ENCODE results near the gene WNT9B. TPM values are rescaled to one million over a fixed set of nuclear protein-coding genes. Genes with fewer than 3 reads are reported as not detected.
"Not testable (repeated sequence)": the region's sequence is repeated elsewhere in the genome, so short reads cannot be mapped to it uniquely, and the experiment has no call there.

WNT9B gene
- total RNA-seq, 1 experiment from 2014 or later = not detected

DNA sequence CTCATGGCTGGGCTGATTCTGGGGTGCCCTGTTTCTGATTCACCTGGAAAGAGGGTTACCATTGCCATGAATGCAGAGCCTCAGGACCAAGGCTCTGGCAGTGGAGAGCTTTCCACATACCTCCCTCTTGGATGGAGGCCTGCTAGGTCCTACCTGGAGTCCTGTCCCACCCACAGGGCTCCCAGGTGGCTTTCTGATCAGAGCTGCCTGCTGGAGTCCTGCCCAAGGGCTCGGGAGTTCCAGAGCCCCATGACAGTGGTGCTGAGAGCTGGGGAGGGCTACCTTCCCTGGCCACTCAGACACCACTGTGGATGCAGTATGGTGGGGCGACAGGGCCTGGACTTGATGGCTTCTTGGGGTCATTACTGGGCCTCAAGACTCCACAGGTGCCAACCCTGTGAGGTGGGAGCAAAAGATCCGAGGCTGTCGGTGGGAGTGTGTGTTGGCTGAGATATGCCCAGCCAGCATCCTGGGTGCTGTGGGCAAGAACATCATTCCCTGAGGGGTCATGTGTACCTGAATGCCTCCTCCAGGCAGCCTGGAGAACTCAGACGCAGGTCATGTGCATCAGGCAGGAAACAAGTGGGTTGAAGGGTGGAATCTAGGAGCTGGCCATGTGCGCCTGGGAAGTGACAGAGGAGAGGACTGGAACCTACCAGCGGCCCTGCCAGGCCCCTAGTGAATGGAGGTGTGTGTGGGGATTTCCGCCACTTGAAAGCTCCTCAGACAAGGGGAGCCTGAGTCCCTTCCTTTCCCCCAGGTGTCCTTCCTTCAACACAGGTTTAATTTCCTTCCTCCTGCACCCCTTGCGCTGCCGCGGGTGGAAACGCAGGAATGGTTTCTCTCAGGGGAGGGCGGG is 30.6 kb upstream of the WNT9B start:
- in situ Hi-C loops (cut with HindIII; ENCODE audit: low sequenced_read_pairs) = no loop called here
- no peak for DNase-seq (ENCODE audit: low spot score)

DNA sequence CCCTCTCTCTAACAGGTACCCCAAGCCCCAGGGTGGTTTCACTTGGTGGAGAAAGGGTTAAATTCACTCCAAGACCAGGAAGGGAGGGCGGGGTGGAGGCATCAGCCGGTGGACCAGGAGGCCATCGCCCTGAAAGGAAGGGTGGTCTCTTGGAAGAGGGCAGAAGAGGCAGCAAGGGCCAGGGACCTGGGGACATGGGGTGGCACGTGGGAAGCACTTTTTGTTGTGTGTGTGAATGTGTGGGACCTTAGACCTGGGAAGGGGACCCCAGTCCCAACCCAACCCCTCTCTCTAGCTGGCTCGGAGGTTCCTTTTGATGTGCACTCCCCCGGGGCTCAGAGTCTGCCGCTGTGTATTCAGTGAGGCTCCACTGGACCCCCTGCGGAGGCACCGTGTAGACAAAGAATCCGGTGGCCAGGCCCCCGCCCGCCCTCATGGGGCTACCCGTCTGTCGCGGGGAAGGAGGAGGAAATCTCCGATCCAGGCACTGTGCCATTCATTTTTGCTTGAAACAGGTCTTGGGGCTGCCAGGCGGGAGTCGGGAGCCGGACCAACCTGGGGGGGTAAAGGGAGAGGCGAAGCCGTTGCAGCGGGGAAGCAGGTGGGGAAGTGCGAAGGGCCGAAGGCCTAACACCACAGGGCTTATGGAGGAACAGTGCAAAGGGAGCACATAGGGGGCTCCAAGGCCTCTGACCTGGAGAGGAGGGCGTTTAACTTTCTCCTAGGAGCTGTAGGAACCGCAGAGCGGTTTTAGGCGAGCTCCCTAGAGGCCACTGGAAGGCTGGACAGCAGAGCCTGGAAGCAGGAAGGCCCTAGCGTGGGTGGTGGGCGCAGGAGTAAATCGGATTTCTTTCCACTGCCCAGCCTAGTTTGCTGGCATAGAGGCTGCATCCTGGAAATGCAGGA is 29.6 kb upstream of the WNT9B start:
- DNase-seq (ENCODE audit: low spot score) = no peak
- in situ Hi-C loops (cut with HindIII; ENCODE audit: low sequenced_read_pairs) = no loop called here

DNA sequence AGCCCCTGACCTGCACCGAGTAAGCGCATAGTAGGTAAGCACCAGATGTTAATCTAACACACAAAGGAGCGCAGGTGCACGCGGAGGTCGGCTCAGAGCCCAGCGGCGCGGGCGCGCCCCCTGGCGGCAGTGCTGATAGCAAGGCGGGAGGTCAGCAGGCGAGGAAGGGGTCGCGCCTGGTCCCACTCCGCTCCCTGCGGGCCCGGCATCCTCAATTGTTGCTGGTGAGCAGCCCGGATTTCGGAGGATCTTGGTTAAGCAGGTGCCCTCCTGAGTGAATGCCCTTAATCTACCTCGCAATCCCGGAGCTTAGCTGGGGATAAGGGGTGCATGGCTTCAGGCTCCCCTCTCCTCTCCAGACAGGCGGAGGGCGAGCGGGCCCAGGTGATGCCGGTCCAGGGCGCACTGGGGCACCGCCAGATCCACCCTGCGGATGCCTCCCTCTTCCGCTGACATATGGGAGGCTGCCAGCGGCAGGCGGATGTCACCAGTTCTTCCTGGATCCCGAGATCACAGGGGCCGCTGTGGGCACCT is 28.9 kb upstream of the WNT9B start:
- in situ Hi-C loops (cut with HindIII; ENCODE audit: low sequenced_read_pairs) = no loop called here
- no peak for DNase-seq (ENCODE audit: low spot score)

DNA sequence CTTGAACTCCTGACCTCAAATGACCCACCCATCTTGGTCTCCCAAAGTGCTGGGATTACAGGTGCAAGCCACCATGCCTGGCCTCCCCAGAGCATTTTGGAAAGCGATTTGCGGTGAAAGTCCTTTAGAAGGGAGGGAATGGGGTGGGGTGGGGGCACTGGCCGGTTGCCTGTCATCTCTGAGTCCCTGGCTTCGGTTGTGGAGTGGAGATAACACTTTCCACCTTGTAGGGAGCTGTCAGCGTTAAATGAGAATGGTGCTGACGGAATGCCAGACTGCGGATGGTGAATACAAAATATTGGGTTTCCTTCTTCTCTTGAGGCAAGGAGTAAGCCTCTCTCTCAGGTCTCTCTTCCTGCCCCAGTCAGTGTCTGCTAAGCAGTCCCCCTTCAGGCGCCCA is 27.7 kb upstream of the WNT9B start:
- in situ Hi-C loops (cut with HindIII; ENCODE audit: low sequenced_read_pairs) = no loop called here
- no peak for DNase-seq (ENCODE audit: low spot score)

DNA sequence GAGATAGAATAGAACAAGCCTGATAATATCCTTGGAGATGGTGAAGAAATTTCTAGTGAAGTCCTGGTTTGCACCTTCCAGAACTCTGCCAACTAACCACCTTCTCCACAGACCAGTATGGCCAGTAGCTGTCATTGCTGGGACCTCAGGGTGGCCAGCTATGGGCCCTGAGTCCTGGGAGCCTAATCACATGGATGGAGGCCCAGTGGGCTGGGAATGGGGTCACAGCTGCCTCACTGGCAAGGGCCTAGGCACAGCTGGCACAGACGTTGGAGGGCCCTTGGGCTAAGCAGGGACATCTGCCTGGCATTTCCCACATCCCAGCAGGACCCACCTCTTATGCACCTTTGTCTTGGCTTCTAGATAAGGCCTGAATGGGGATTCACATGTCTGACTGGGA is 25.3 kb upstream of the WNT9B start:
- in situ Hi-C loops (cut with HindIII; ENCODE audit: low sequenced_read_pairs) = no loop called here

DNA sequence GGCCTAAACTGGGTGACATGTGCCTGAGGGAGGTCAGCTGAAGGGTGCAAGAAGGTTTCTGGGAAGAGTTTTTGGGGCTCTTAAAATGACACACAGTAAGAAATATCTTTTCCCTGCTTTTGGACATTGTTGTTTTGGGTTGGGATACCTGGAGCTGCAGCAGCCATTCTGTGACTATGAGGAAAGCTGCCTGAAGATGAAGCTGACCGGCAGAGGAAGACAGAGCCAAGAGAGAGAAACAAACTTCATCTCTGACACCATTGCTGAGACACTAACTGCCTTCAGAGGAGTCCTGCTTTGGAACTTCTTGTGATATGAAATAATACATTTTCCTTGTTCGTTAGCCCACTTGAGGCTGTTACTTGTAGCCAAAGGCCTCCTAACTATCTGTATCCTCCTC is 24.1 kb upstream of the WNT9B start:
- DNase-seq (ENCODE audit: low spot score) = no peak
- in situ Hi-C loops (cut with HindIII; ENCODE audit: low sequenced_read_pairs) = no loop called here

More for the DNA sequence above, 25.3 kb upstream of the WNT9B start:
- no peak for DNase-seq (ENCODE audit: low spot score)

DNA sequence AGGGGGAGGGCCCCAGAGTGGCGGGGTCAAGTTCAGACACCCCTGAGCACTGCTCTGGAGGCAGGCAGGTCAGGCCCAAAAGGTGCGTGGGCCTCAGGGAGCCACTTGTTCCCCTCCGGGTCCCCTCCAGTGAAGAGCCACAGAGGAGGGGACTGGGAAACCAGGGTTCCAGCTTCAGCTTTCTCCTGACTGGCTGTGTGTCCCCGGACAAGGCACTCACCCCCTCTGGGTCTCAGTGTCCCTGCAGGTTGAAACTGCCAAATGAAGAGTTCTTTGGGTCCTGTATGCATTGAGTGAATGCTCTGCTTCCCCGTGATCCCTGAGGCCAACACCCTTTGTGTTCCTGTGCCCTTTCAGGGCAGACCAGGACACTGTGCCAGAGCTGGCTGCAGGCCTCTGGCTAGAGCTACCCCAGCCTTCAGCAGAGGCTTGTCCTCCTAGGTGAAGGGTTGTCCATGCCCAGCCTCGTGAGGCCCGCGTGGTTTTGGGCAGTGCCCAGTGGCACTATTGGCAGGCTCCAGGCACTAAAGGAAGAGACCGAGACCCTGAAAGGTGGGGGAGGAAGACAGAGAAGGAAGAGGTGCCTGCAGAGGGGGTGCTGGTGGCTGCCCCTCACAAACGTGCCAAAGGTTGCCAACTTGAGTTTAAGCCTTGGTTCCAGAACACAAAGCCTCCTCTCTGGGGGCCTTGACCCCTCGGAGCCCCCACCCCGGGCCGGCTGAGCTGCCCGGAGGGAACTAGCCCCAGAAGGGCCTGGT is 19.6 kb upstream of the WNT9B start:
- no peak for DNase-seq (ENCODE audit: low spot score)
- in situ Hi-C loops (cut with HindIII; ENCODE audit: low sequenced_read_pairs) = no loop called here

DNA sequence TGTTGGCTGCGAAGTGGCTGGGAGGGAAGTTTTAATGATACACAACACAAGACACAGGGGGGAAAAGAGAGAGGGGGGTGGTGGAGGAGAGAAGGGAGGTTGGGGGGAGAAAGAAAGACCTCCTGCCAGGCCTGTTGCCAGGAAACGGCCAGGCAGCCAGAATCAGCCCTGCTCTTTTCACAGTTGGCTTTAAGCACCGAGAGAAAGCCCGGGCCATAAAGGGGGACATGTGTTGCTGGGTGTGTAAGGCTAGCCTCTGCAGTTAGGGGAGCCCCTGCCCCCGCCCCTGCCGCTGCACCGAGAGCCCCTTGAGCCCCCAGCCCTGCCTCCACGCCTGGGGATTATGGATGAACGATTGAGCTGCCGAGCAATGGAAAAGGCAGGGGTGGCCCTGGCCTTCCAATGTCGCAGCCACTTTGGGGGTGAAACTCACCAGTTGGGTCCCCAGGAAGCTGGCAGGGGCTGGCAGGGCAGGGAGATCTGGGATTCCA is 19.0 kb upstream of the WNT9B start:
- peak; percentile 12 for DNase-seq (ENCODE audit: low spot score)
- in situ Hi-C loops (cut with HindIII; ENCODE audit: low sequenced_read_pairs) = no loop called here

DNA sequence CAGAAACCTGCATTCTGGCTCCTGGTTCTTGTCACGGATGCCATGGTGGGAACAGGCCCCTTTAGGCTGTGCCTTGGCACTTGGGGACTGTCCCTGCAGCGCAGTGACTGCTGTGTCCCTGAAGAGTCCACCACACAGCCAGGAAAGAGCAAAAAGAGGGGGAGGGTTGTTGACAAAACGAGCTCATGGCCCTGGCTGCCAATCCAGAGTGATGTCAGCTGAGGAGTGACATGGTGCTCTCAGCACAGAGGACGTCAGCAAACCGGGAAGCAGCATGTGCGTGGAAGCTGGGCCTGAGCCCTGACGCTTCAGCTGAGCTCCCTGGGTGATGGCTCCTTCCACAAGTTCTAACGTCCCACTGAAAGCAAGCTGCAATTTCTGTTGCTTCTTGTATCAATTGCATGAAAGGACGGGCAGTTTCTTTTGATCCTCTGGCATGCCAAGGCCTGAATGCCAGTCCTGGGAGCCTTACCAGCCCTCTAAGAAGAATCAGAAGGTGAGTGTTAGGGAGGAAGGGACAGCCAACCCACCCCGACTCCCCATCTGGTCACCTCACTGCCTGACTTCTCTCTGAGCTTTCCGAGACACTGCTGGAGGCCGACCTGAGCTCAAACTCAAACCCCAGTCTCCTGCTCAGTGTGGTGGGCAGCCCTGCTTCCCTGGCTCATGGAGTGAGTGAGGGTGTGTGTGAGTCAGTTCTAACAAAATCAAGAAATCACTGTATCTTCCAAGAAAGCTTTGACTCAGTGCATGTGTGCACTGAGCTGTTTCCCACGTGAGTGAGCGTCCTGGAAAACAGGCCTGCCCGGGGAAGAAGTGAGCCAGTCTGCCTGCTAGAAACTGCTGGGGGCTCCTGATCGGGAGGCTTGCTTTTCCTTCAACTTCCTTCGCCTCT is 18.2 kb upstream of the WNT9B start:
- in situ Hi-C loops (cut with HindIII; ENCODE audit: low sequenced_read_pairs) = no loop called here
- DNase-seq (ENCODE audit: low spot score) = peak; percentile 37

DNA sequence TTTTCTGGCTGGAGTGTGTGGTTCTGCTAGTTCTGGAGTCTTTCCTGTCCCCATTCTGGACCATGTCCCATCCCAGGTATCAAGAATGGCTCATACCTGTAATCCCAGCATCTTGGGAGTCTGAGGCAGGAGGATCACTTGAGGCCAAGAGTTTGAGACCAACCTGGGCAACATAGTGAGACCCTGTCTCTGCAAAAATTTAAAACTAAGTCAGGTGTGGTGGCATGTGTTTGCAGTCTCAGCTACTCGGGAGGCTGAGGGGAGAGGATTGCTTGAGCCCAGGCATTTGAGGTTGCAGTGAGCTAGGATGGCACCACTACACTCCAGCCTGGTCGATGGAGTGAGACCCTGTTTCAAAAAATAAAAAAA is 17.6 kb upstream of the WNT9B start:
- in situ Hi-C loops (cut with HindIII; ENCODE audit: low sequenced_read_pairs) = no loop called here
- DNase-seq (ENCODE audit: low spot score) = no peak

DNA sequence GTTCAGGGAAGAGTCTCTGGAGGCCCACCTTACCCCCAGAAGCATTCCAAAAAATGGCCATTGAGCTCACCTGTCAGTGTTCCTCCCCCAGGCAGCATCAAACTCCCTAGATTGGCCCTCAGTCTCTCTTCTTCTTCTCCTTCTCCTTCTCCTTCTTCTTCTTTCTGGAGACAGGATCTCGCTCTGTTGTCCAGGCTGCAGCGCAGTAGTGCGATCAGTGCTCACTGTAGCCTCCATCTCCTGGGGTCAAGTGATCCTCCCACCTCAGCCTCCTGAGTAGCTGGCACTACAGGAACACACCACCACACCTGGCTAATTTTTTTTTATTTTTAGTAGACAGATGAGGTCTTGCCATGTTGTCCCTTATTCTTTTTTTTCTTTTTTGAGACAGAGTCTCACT is 16.5 kb upstream of the WNT9B start:
- DNase-seq (ENCODE audit: low spot score) = no peak
- in situ Hi-C loops (cut with HindIII; ENCODE audit: low sequenced_read_pairs) = no loop called here

DNA sequence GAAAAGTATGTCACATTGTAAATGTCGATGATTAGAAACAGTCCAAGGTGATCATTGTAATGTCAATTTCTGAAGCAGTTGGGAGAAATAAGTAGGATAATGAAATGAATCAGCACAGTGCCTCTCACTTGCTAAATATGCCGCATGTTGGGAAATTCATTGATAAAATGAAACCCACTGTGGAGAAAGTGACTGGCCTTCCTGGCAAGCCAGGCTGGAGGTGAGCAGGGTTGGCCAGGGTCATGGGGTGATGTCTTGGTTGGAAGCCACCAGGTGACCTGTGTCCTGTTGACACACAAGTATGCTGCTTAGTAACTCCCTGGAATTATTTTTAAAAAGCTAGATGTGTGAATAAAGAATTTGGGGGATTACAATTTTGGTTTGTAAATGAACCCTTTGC is 14.9 kb upstream of the WNT9B start:
- no peak for DNase-seq (ENCODE audit: low spot score)
- in situ Hi-C loops (cut with HindIII; ENCODE audit: low sequenced_read_pairs) = no loop called here

DNA sequence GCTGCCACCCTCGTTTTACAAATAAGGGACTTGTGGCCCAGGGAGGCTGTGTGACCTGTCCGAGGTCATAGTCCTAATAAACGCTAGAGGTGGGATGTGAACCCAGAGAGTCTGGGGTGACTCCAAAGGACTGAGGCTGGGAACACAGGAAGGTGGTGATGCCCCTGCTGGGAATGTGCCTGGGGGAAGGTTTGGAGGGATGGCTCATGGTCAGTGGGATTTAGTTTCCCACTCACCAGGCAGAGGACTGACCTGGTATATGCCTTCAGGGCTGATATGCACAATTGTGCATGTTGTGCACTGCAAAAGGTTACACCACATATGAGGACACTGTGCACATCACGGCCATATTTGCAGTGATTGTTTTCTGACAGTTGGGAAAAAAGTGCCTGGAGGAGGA is 13.9 kb upstream of the WNT9B start:
- no peak for DNase-seq (ENCODE audit: low spot score)
- in situ Hi-C loops (cut with HindIII; ENCODE audit: low sequenced_read_pairs) = no loop called here

DNA sequence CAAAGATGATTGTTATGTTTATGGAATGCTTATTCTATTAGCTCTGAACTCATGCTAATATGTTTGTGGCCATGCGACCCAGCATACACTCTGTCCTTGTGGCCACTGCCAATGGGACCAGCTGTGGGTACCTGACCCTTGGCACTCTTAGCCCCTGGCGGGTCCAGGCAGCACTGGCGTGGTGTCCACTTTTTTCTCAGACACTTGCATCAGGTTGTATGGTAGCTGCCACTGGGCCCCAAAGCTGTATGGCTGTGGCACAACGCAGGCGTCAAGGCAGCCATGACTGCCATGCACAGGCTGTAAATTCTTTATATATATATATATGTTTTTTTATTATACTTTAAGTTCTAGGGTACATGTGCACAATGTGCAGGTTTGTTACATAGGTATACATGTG is 12.2 kb upstream of the WNT9B start:
- in situ Hi-C loops (cut with HindIII; ENCODE audit: low sequenced_read_pairs) = no loop called here
- no peak for DNase-seq (ENCODE audit: low spot score)

DNA sequence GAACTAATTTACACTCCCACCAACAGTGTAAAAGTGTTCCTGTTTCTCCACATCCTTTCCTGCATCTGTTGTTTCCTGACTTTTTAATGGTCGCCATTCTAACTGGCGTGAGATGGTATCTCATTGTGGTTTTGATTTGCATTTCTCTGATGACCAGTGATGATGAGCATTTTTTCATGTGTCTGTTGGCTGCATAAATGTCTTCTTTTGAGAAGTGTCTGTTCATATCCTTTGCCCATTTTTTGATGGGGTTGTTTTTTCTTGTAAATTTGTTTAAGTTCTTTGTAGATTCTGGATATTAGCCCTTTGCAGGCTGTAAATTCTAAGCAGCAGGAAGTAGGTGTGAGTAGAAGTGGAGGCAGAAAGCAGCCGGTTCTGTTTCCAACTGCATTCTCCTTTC is 10.8 kb upstream of the WNT9B start:
- in situ Hi-C loops (cut with HindIII; ENCODE audit: low sequenced_read_pairs); DNase-seq (ENCODE audit: low spot score): not testable (repeated sequence)

DNA sequence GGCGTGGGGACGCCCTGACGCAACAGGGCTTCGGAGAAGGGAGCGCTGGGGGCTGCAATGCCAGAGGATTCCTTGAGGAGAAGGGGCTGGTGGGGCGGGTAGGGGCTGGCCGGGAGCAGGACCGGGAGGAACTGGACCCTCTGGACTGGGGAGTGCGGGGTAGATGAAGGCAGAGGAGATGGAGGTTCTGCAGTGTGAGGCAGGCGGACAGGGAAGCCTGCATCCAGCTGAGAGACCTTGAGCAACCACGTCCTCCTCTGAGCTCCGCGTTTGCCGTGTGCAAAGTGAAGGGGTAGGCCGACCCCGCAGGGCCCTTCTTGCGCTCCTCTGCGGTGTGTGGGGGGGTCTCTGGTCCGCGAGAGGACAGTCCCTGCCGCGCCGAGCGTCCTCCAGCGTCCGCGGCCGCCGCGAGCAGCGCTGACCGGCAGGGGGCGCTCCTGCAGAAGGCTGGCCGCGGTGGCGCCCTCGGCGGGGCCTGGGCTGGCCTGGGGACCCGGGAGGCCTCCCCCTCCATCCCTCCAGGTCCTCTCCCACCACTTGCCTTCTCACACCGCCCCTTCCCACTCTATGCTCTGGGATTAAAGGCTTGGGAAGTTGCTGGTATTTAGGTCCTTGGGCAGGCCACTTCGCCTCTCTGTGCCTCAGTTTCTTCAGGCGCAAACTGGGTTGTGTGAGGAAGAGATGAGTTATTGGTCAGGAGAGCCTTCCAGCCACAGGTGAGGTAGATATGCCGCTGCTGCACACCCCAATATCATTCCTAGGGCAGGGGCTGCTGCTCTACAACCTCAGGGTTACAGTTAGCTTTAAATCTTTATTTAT is 9.6 kb upstream of the WNT9B start:
- in situ Hi-C loops (cut with HindIII; ENCODE audit: low sequenced_read_pairs) = no loop called here

DNA sequence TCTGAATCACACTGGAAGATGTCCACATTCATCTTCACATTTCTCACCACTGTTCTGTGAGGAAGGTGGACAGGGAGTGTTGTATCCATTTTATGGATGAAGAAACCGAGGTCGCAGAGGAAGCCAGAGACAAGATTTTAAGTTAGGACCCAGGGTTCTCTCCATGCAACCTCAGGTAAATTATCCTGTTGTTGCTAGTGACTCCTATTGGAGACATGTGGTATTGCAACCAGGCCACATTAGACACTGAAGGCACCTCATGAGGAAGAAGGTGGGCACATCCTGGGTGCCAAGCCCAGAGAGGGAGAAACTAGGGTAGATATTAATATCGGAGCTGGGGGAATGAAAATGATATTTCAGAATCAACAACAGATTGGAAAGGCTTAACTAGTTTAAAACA is 8.5 kb upstream of the WNT9B start:
- DNase-seq (ENCODE audit: low spot score) = no peak
- in situ Hi-C loops (cut with HindIII; ENCODE audit: low sequenced_read_pairs) = no loop called here

More for the DNA sequence above, 9.6 kb upstream of the WNT9B start:
- no peak for DNase-seq (ENCODE audit: low spot score)

Measured in G401 (cell line).